Lung (tissue), 12 donors: Measurements from ENCODE around the gene CTRB2. TPM values are rescaled to one million over a fixed set of nuclear protein-coding genes. Genes with fewer than 3 reads are reported as not detected.
A peak's percentile ranks its signal among the peaks of the same experiment; 100 is the strongest.

Experiments used
- ATAC-seq: fragments of 200-7000 bp; cut with Tn5 transposase; one replicate; pipeline ENCODE4 v1.9.1; 2020; ENCODE audit warnings: moderate number of reproducible peaks; ENCODE audit not compliant: insufficient read depth, low FRiP score
- DNase-seq, 3 donors: peaks; one replicate each; pipeline ENCODE4 v3.0.0-alpha.2; 2013 to 2017
- H3K27ac ChIP-seq, 2 donors: one replicate each; pipeline ENCODE4 v1.5.1; 2013; ENCODE audit warnings: mild to moderate bottlenecking in 2 of 2, moderate library complexity in 2 of 2, control low read depth in 1 of 2, inconsistent platforms in 1 of 2, low read depth in 1 of 2, low read length in 1 of 2
- H3K27me3 ChIP-seq, 3 donors: one replicate each; pipeline ENCODE4 v1.5.1; 2013; ENCODE audit warnings: low read length in 2 of 3; ENCODE audit not compliant: control insufficient read depth in 3 of 3, insufficient read depth in 3 of 3
- H3K36me3 ChIP-seq, 4 donors: one replicate each; pipeline ENCODE4 v1.5.1; 2013; ENCODE audit warnings: low read length in 4 of 4, mild to moderate bottlenecking in 1 of 4, moderate library complexity in 1 of 4; ENCODE audit not compliant: control insufficient read depth in 4 of 4, insufficient read depth in 4 of 4
- H3K4me1 ChIP-seq, 5 donors: one replicate each; pipeline ENCODE4 v1.5.1; 2013; ENCODE audit warnings: low read length in 5 of 5, mild to moderate bottlenecking in 2 of 5, moderate library complexity in 1 of 5; ENCODE audit not compliant: control insufficient read depth in 5 of 5, insufficient read depth in 5 of 5
- H3K4me3 ChIP-seq: one replicate; pipeline ENCODE4 v1.5.1; 2013; ENCODE audit warnings: mild to moderate bottlenecking, control low read depth, moderate library complexity
- H3K9ac ChIP-seq, 2 donors: one replicate each; pipeline ENCODE4 v1.5.1; 2013; ENCODE audit warnings: low read length in 2 of 2, control low read depth in 1 of 2; ENCODE audit not compliant: insufficient read depth in 1 of 2
- H3K9me3 ChIP-seq, 4 donors: one replicate each; pipeline ENCODE4 v1.5.1; 2013; ENCODE audit warnings: low read length in 3 of 4, mild to moderate bottlenecking in 1 of 4, moderate library complexity in 1 of 4; ENCODE audit not compliant: control insufficient read depth in 4 of 4, insufficient read depth in 3 of 4
- WGBS, 2 donors: extraction: QIAGEN DNeasy Blood & Tissue Kit; methylation state at CpG; one replicate each; pipeline ENCODE4 v1.1.7; 2013; 5-methylcytosine and 5-hydroxymethylcytosine counted together
- polyA plus RNA-seq, 2 donors: library from polyadenylated mRNA; stranded (reverse); fragments of 200-250 nt; gene quantifications; one replicate each; pipeline ENCODE4 v1.2.1, GENCODE V29; 2013
- total RNA-seq, 2 donors: library from RNA; depleted of rRNA in 1 of 2; stranded (reverse); fragments of >200 nt in 1 of 2; gene quantifications; one replicate each; pipeline ENCODE4 v1.2.1, GENCODE V29; 2014 to 2021
- TF ChIP-seq, protein P1 (sequence below): IDR thresholded peaks from 2 replicates; pipeline ENCODE4 v1.5.1; 2012; ENCODE audit warnings: mild to moderate bottlenecking; ENCODE audit errors: control extremely low read depth, extremely low read depth
- donor health status: control.
- donor health status: control.
- donor health status: Bipolar disorder and iron deficiency.
- donor health status: healthy.
- donor health status: DM: yes; HTN: yes; CAD: no.

Gene CTRB2
- total and polyA plus RNA-seq, 4 donors: 0.65 to 14.6 (median 1.3) TPM; not detected in 1

DNA sequence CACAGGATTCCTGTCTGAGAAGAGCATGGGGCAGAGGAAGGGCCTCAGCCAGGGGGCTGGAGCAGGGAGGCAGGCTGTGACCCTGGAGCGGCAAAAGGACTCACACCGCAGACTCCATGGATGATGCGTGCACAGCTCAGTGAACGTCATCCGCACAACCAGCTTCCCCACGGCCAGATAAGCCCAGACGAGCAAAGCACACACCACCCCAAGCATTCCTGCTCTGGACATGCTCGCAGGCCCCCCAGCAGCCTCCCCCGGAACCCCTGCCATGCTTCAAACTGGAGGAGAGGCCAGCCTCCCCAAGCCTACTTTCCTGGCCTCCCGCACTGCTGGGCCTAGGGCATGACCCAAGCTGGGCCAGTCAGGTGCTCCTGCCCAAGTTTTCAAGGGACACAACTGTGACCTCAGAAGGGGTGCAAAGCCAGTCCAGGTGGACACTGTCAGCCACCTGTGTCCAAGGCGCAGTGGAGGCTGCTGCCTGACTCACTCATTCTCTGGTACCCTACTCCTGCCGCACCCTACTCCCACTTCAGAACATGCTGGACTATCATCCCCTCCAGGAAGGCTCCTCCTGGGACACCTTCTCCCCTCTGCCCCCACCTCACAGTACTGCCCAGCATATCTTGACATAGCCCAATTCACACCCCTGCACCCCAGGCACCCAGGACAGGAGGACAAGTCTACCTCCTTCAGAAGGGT lies 39.7 kb upstream of the CTRB2 start:
- DNase-seq: no peak
- no peak for ATAC-seq
- Histone ChIP-seq H3K27ac (peak overlapping the region; percentile 78 to 82), H3K36me3 (peaks cover 0 to 12% (median under 1%) of the 10 kb centered on the region in 4 donors), H3K9ac (no peak overlapping the region), H3K4me1 (peaks cover 15 to 56% (median 50%) of the 10 kb centered on the region in 5 donors), H3K9me3 (peaks cover 0 to 1% (median 0%) of the 10 kb centered on the region in 4 donors), H3K4me3 (no peak overlapping the region), H3K27me3 (no peaks in the 10 kb centered on the region)
- 86 to 91% methylated on average over 12 of the region's 12 CpGs for WGBS, 2 donors
- TF ChIP-seq, protein P1, sequence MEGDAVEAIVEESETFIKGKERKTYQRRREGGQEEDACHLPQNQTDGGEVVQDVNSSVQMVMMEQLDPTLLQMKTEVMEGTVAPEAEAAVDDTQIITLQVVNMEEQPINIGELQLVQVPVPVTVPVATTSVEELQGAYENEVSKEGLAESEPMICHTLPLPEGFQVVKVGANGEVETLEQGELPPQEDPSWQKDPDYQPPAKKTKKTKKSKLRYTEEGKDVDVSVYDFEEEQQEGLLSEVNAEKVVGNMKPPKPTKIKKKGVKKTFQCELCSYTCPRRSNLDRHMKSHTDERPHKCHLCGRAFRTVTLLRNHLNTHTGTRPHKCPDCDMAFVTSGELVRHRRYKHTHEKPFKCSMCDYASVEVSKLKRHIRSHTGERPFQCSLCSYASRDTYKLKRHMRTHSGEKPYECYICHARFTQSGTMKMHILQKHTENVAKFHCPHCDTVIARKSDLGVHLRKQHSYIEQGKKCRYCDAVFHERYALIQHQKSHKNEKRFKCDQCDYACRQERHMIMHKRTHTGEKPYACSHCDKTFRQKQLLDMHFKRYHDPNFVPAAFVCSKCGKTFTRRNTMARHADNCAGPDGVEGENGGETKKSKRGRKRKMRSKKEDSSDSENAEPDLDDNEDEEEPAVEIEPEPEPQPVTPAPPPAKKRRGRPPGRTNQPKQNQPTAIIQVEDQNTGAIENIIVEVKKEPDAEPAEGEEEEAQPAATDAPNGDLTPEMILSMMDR: no peak

DNA sequence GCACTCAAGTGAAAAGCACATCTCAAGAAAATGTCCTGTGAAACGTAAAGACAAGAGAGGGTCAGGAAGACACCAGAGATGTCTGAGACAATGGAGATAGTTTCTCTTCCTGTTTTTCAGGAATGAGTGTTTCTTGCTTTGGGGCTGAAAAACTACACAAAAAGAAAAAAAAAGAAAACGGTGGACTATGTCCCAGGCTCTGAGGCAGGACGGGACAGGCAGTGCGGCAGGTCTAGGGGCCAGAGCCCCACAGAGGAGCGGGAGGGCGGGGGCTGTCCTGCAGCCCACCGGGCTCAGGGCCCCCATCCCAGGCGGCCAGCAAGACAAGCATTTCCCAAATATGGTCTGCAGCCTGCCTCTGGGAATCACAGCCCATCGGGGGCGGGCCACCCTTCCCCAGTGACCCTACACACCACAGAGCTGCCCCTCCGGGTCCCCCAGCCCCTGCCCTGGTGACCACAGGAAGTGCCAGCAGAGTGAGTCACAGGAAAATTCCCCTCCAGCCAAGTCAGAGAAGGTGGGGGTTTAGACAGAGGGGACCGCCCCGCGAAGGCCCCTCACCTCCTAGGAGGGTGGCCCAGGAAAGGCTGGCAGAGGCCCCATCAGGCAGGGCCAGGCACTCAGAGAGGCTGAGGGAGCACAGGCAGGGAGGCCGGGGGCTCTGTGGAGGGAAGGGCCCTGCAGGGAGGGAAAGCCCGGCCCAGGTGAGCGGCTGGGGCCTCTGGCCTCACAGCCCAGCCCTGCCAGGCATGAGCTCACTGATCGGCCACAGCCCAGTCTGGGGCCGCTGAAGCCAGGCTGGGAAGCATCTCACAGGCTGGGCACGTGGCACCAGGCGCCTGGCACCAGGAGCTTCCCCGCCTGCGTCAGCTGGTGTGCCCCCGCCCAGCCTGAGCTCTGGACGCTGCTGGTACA lies 38.1 kb upstream of the CTRB2 start:
- peak overlapping the region; percentile 78 to 82 for H3K27ac ChIP-seq
- 35 to 54% methylated on average over 25 of the region's 25 CpGs for WGBS, 2 donors
- H3K9me3 ChIP-seq: peaks cover 0 to 1% (median 0%) of the 10 kb centered on the region in 4 donors

DNA sequence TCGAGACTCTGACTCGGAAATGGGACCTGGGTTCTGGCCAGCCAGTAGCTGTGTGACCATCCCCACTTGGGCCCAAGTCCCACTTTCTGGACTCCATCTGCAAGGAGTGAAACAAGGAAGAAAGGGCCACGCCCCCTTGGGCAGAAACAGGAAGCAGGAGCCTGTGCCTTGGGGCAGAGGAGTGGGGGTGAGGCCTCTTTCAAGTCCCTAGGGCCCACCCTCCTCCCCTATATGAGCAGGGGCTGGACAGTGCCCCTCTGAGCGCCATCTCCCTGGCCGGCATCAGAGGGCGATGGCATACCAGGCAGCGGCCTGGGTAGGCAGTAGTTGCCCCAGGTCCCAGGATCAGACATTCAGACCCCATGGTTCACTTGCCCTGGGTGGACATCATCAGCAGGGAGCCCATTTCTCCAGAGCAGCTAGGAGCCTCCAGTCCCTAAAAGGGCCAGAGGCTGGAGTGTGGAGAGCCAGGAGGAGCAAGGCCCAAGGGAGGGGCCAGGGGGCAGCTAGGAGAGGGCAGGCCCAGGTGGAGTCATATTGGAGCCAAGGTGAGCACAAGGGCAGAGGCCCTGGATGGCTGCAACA lies 37.4 kb upstream of the CTRB2 start:
- peak overlapping the region; percentile 78 to 82 for H3K27ac ChIP-seq
- no peak overlapping the region for H3K4me3 ChIP-seq
- H3K27me3 ChIP-seq: no peaks in the 10 kb centered on the region
- DNase-seq (peak; percentile 54 to 74 (median 55)), ATAC-seq (no peak)
- 57 to 58% methylated on average over 7 of the region's 7 CpGs for WGBS, 2 donors
- peaks cover 0 to 1% (median 0%) of the 10 kb centered on the region in 4 donors for H3K9me3 ChIP-seq
- TF ChIP-seq, protein P1: no peak
- H3K4me1 ChIP-seq: peaks cover 12 to 50% (median 44%) of the 10 kb centered on the region in 5 donors
- peak overlapping the region in 1 of 2 donors; percentile 63 for H3K9ac ChIP-seq
- peaks cover 0 to 20% (median 7%) of the 10 kb centered on the region in 4 donors for H3K36me3 ChIP-seq

More for the DNA sequence above, 38.1 kb upstream of the CTRB2 start:
- Histone ChIP-seq H3K27me3 (no peaks in the 10 kb centered on the region), H3K9ac (peak overlapping the region in 1 of 2 donors; percentile 63), H3K4me3 (no peak overlapping the region), H3K36me3 (peaks cover 0 to 19% (median 7%) of the 10 kb centered on the region in 4 donors), H3K4me1 (peaks cover 12 to 56% (median 47%) of the 10 kb centered on the region in 5 donors)
- DNase-seq (peak; percentile 75 to 84 (median 76)), ATAC-seq (peak; percentile 68)
- TF ChIP-seq, protein P1: no peak
